ENCODE measurements around the gene RFC2. TPM values are rescaled to one million over a fixed set of nuclear protein-coding genes. Genes with fewer than 3 reads are reported as not detected.

RFC2 gene
- total and polyA plus RNA-seq, 10 of the 15 experiments (the other 5 are each of a cell fraction or from before 2014, with no cell fraction given): 25.8 to 145 (median 90.9) TPM

DNA sequence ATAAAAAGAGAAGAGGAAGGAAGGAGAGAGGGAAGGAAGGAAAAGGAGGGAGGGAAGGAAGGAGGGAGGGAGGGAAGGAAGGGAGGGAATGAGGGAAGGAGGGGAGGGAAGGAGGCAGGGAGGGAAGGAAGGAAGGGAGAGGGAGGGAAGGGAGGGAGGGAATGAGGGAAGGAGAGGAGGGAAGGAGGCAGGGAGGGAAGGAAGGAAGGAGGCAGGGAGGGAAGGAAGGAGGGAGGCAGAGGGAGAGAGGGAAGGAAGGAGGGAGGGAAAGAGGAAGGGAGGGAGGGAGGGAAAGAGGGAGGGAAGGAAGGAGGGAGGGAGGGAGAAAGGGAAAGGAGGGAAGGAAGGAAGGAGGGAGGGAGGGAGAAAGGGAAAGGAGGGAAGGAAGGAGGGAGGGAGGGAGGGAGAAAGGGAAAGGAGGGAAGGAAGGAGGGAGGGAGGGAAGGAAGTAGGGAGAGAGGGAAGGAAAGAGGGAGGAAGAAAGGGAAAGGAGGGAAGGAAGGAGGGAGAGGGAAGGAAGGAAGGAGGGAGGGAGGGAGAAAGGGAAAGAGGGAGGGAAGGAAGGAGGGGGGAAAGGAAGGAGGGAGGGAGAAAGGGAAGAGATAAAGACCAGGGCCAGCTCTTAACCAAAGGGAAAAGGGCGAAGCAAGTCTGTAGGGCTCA, 50.1 kb downstream of the RFC2 start (continued):
- TF ChIP-seq BCLAF1 (IDR thresholded peaks at IDR 0.05): no peak

GRCh38 chr7:74202841-74203556, 51.2 kb downstream of the RFC2 start:
- SMC1A ChIA-PET (ENCODE audit: uncharacterized antibody, unreplicated experiment): interaction anchor here (0.6 to 6.0 kb wide), 8 partner anchors 12 to 198 kb away, joined by 3 to 86 read pairs (median 4); no protein-coding TSS in a partner anchor
- no peak for FAIRE-seq
- no peak overlapping the region for H2AFZ ChIP-seq (ENCODE audit: control insufficient read depth, low read depth, low read length)
- no peak overlapping the region for H3K4me2 ChIP-seq (ENCODE audit: control insufficient read depth, insufficient read depth)
- WGBS (ENCODE audit: insufficient coverage, insufficient replicate concordance, low lambda C conversion rate, missing lambda C conversion rate): 20% methylated on average over 10 of the region's 12 CpGs
- BruUV-seq (replicated peaks): no TSS peak
- H3K27ac ChIP-seq (ENCODE audit: control insufficient read depth, insufficient read depth): no peak overlapping the region
- POLR2A ChIA-PET: interaction anchor here (0.9 kb wide), 1 partner anchor 14 kb away, joined by 3 read pairs; no protein-coding TSS in a partner anchor
- H3K9ac ChIP-seq (ENCODE audit: control insufficient read depth, insufficient read depth, low read length): no peak overlapping the region
- no peaks in the 10 kb centered on the region for H3K9me3 ChIP-seq (replicated peaks; ENCODE audit: control insufficient read depth, insufficient read depth, low read length)
- in situ Hi-C loops (cut with MboI): no loop called here
- RAD21 ChIA-PET (ENCODE audit: unreplicated experiment): interaction anchor here (0.7 to 9.6 kb wide), 3 partner anchors 85 to 198 kb away, joined by 3 to 127 read pairs (median 3); no protein-coding TSS in a partner anchor
- H3K4me1 ChIP-seq (ENCODE audit: control insufficient read depth, insufficient read depth, low read length): peaks cover 33% of the 10 kb centered on the region
- DNase-seq (ENCODE audit: low read depth, low spot score): no peak
- H3K27me3 ChIP-seq (replicated peaks in 1 of 2; ENCODE audit: control insufficient read depth in 2 of 2, insufficient read depth in 2 of 2, low read length in 1 of 2): no peaks in the 10 kb centered on the region
- H3K79me2 ChIP-seq (ENCODE audit: control insufficient read depth, insufficient read depth, low read length): no peaks in the 10 kb centered on the region
- H4K20me1 ChIP-seq (ENCODE audit: control insufficient read depth, insufficient read depth): no peaks in the 10 kb centered on the region
- CTCF ChIA-PET: interaction anchor here (0.6 to 11.9 kb wide), 10 partner anchors 12 to 210 kb away, joined by 3 to 190 read pairs (median 4); partner anchors contain the start of gene CLIP2
- intact Hi-C loops (cut with micrococcal nuclease; ENCODE audit: unreplicated experiment): loop anchor here (1.0 kb wide), 1 partner anchor 135 kb away; no protein-coding TSS in a partner anchor
- ATAC-seq: peak; percentile 17; the same call in 2 of the 3 replicates
- no peak overlapping the region for H3K4me3 ChIP-seq
- no peaks in the 10 kb centered on the region; a peak in 1 of 4 replicates for H3K36me3 ChIP-seq (ENCODE audit: control insufficient read depth in 2 of 2, insufficient read depth in 2 of 2, low read length in 1 of 2)
- TF ChIP-seq NKRF (conservative IDR thresholded peaks at IDR 0.05) (no peak), ZNF384 (IDR thresholded peaks at IDR 0.05; ENCODE audit: borderline replicate concordance, low read depth, low read length) (peak; percentile 19; the same call in 1 of the 2 replicates), POLR2AphosphoS2 (IDR thresholded peaks at IDR 0.05; ENCODE audit: low read depth, low read length) (no peak), CREB1 (IDR thresholded peaks at IDR 0.05; ENCODE audit: low read depth) (no peak), FOXM1 (IDR thresholded peaks at IDR 0.05; ENCODE audit: low read depth, low read length) (no peak), RAD51 (IDR thresholded peaks at IDR 0.05) (no peak), ZNF217 (IDR thresholded peaks at IDR 0.05) (no peak), RUNX3 (IDR thresholded peaks at IDR 0.05; ENCODE audit: low read length) (peak; percentile 71), RBBP5 (conservative IDR thresholded peaks at IDR 0.05) (no peak), SREBF1 (IDR thresholded peaks at IDR 0.05; ENCODE audit: low read length) (no peak), YY1 (IDR thresholded peaks at IDR 0.05; ENCODE audit: low read depth, low read length) (0 out of 2 replicates have a peak, but pooled peaks have one; percentile 35), IKZF2 (IDR thresholded peaks at IDR 0.05) (peak; percentile 39 to 54; a peak in 1 of 4 replicates), RAD21 (IDR thresholded peaks at IDR 0.05; ENCODE audit: insufficient read depth, low read depth, low read length) (peak; percentile 38), POLR2A (IDR thresholded peaks at IDR 0.05; ENCODE audit: low read depth, low read length) (no peak)
- TF ChIP-seq, protein P1, sequence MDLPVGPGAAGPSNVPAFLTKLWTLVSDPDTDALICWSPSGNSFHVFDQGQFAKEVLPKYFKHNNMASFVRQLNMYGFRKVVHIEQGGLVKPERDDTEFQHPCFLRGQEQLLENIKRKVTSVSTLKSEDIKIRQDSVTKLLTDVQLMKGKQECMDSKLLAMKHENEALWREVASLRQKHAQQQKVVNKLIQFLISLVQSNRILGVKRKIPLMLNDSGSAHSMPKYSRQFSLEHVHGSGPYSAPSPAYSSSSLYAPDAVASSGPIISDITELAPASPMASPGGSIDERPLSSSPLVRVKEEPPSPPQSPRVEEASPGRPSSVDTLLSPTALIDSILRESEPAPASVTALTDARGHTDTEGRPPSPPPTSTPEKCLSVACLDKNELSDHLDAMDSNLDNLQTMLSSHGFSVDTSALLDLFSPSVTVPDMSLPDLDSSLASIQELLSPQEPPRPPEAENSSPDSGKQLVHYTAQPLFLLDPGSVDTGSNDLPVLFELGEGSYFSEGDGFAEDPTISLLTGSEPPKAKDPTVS (IDR thresholded peaks at IDR 0.05; ENCODE audit: low read depth, low read length): no peak
